Neural progenitor cell (in vitro differentiated cells): ENCODE measurements around the gene RFX1.

Experiments
- CTCF ChIP-seq: fragments of 200-600 bp; sonication (generic); IDR thresholded peaks from 2 replicates; pipeline ENCODE4 v1.5.1; 2017; ENCODE audit warnings: antibody characterized with exemption, mild to moderate bottlenecking
- EZH2 ChIP-seq: fragments of 200-600 bp; sonication (generic); IDR thresholded peaks from 2 replicates; pipeline ENCODE4 v1.6.1; 2017; ENCODE audit warnings: antibody characterized with exemption, mild to moderate bottlenecking, moderate library complexity
- EZH2phosphoT487 ChIP-seq: fragments of 200-600 bp; sonication (generic); IDR thresholded peaks from 2 replicates; pipeline ENCODE4 v1.6.1; 2017; ENCODE audit warnings: antibody characterized with exemption

- no peak for TF ChIP-seq CTCF
- no peak for TF ChIP-seq EZH2
- no peak for TF ChIP-seq EZH2phosphoT487
Observed at GRCh38 chr19:13958043-13958442, 48.1 kb downstream of the RFX1 start.
